Esophagus (tissue), 2 donors: Measurements from ENCODE around the gene PRRT2. TPM values are rescaled to one million over a fixed set of nuclear protein-coding genes. Genes with fewer than 3 reads are reported as not detected.

Experiments
- polyA plus RNA-seq, 2 donors: library from polyadenylated mRNA; stranded (reverse); fragments of 200-250 nt; gene quantifications; one replicate each; pipeline ENCODE4 v1.2.3, GENCODE V29; 2013
- donor health status: healthy with polysubstance abuse.
- donor health status: Bipolar disorder and iron deficiency.

Gene PRRT2
- polyA plus RNA-seq, 2 donors: 1.1 to 2.1 TPM

Other genes with a start within 250 kb of the PRRT2 start
- gene SPN, start 148.9 kb upstream of the PRRT2 start, polyA plus RNA-seq: 1 to 10 TPM; 1.1 to 1.5 TPM
- gene QPRT, start 133.0 kb upstream of the PRRT2 start, polyA plus RNA-seq: under 1 TPM; 0.28 to 0.56 TPM
- under 1 TPM; 0.33 to 0.55 TPM for gene C16orf54, start 66.2 kb upstream of the PRRT2 start, polyA plus RNA-seq
- under 1 TPM in 1 of 2 donors, not detected in 1; 0.02 TPM for gene ZG16, start 33.9 kb upstream of the PRRT2 start, polyA plus RNA-seq
- 10 to 100 TPM; 43.3 to 57.9 TPM for gene KIF22, start 21.4 kb upstream of the PRRT2 start, polyA plus RNA-seq
- 100 to 1,000 TPM in 1 of 2 donors, 10 to 100 TPM in 1; 95.9 to 111 TPM for gene MAZ, start 5.7 kb upstream of the PRRT2 start, polyA plus RNA-seq
- 10 to 100 TPM; 23.2 to 32.4 TPM for gene PAGR1, start 4.0 kb downstream of the PRRT2 start, polyA plus RNA-seq
- gene MVP, start 8.3 kb downstream of the PRRT2 start, polyA plus RNA-seq: 10 to 100 TPM; 63.3 to 69.4 TPM
- gene CDIPT, start 51.0 kb downstream of the PRRT2 start, polyA plus RNA-seq: 10 to 100 TPM; 26.7 to 48.3 TPM
- gene SEZ6L2, start 87.4 kb downstream of the PRRT2 start, polyA plus RNA-seq: under 1 TPM; 0.35 to 0.45 TPM
- gene ASPHD1, start 88.3 kb downstream of the PRRT2 start, polyA plus RNA-seq: under 1 TPM; 0.31 to 0.39 TPM
- gene KCTD13, start 114.0 kb downstream of the PRRT2 start, polyA plus RNA-seq: 10 to 100 TPM; 10.1 to 15.5 TPM
- 10 to 100 TPM; 61.1 to 83.4 TPM for gene TMEM219, start 149.9 kb downstream of the PRRT2 start, polyA plus RNA-seq
- 10 to 100 TPM; 15.6 to 30.2 TPM for gene TAOK2, start 161.7 kb downstream of the PRRT2 start, polyA plus RNA-seq
- 1 to 10 TPM; 6.3 to 9.7 TPM for gene HIRIP3, start 183.4 kb downstream of the PRRT2 start, polyA plus RNA-seq
- 10 to 100 TPM; 46.4 to 82.1 TPM for gene INO80E, start 184.0 kb downstream of the PRRT2 start, polyA plus RNA-seq
- 1 to 10 TPM in 1 of 2 donors, under 1 TPM in 1; 0.69 to 3.0 TPM for gene DOC2A, start 198.8 kb downstream of the PRRT2 start, polyA plus RNA-seq
- gene C16orf92, start 211.0 kb downstream of the PRRT2 start, polyA plus RNA-seq: not detected
- under 1 TPM; 0.04 to 0.16 TPM for gene TLCD3B, start 219.1 kb downstream of the PRRT2 start, polyA plus RNA-seq